GM06990 (cell line): Measurements from ENCODE around the gene ERC1.
A peak's percentile ranks its signal among the peaks of the same experiment; 100 is the strongest.

Experiments
- DNase-seq: peaks from one replicate; pipeline ENCODE4 v3.0.0-alpha.2; 2011; ENCODE audit not compliant: insufficient read length; ENCODE audit errors: extremely low read depth
- H3K27me3 ChIP-seq: replicated peaks from 2 replicates; pipeline ENCODE4 v1.6.0; 2011; ENCODE audit warnings: low read length; ENCODE audit not compliant: control insufficient read depth, insufficient read depth
- H3K36me3 ChIP-seq: 2 replicates; pipeline ENCODE4 v1.5.1; 2011; ENCODE audit warnings: low read length; ENCODE audit not compliant: control insufficient read depth, insufficient read depth
- H3K4me3 ChIP-seq: replicated peaks from 2 replicates; pipeline ENCODE4 v1.5.1; 2011; ENCODE audit warnings: low read depth, mild to moderate bottlenecking, control low read depth, low read length
- TF ChIP-seq, protein P1 (sequence below): IDR thresholded peaks from 2 replicates; pipeline ENCODE4 v1.5.1; 2011; ENCODE audit warnings: low read length, control low read depth, mild to moderate bottlenecking, inconsistent platforms; ENCODE audit not compliant: insufficient read depth, poor library complexity, severe bottlenecking

Gene ERC1

GRCh38 chr12:1277905-1278304, 286.9 kb downstream of the ERC1 start:
- TF ChIP-seq, protein P1, sequence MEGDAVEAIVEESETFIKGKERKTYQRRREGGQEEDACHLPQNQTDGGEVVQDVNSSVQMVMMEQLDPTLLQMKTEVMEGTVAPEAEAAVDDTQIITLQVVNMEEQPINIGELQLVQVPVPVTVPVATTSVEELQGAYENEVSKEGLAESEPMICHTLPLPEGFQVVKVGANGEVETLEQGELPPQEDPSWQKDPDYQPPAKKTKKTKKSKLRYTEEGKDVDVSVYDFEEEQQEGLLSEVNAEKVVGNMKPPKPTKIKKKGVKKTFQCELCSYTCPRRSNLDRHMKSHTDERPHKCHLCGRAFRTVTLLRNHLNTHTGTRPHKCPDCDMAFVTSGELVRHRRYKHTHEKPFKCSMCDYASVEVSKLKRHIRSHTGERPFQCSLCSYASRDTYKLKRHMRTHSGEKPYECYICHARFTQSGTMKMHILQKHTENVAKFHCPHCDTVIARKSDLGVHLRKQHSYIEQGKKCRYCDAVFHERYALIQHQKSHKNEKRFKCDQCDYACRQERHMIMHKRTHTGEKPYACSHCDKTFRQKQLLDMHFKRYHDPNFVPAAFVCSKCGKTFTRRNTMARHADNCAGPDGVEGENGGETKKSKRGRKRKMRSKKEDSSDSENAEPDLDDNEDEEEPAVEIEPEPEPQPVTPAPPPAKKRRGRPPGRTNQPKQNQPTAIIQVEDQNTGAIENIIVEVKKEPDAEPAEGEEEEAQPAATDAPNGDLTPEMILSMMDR: no peak
- peak; percentile 13 for DNase-seq
- Histone ChIP-seq H3K4me3 (no peak overlapping the region), H3K36me3 (no peaks in the 10 kb centered on the region), H3K27me3 (no peaks in the 10 kb centered on the region)

GRCh38 chr12:1279050-1279449, 288.0 kb downstream of the ERC1 start:
- TF ChIP-seq, protein P1: no peak
- H3K36me3 ChIP-seq: no peaks in the 10 kb centered on the region
- no peak overlapping the region for H3K4me3 ChIP-seq
- no peak for DNase-seq
- H3K27me3 ChIP-seq: no peaks in the 10 kb centered on the region

DNA sequence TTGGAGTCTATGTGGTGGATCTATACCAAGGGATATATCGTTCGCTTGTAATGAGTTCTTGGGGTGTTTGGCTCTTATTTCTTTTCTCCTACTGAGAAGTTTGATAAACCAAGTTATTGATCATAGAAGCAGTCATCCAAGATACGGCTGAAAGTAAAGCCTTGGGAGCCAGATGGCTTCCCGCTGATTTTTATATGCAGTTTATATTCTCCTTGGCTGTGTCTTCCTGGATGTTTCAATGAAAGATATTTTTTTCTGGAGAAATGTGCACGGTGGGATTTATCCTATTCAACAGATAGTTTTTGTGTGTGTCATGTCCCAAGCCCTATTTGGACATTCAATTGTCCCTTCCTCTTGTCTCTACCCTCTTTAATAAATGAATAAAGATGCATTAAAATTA, 289.0 kb downstream of the ERC1 start:
- Histone ChIP-seq H3K4me3 (no peak overlapping the region), H3K27me3 (no peaks in the 10 kb centered on the region), H3K36me3 (no peaks in the 10 kb centered on the region)
- no peak for DNase-seq
- TF ChIP-seq, protein P1: no peak

DNA sequence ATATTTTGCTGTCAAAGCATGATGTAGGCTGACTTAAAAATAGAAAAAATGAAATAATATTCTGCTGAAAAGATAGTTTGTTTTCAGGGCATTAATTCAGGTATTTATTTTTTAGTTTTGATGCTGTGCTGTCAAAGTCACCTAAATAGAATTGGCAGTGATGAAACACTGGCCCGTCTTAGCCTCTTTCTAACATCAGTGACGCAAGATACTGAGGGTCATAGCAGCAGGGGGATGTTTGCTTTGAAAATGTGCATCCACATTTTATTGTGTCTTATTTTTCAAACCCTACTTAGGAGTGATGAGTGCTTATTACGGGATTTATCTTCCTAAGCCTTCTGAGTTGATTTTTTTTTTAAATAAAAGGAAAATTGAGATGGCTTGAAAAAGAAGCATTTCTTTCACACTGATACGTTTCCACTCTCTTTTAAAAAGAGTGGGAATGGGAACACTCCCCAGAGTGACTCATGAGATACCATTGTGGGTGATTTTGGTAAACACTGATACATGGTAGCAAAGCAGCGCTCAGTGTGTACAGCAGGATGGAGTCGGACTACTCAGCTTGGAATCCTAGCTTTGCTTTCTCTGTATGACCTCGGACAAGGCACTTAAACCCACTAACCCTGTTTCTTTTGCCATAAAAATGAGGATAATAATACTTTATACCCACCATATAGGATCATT, 290.8 kb downstream of the ERC1 start:
- Histone ChIP-seq H3K4me3 (no peak overlapping the region), H3K36me3 (no peaks in the 10 kb centered on the region), H3K27me3 (no peaks in the 10 kb centered on the region)
- DNase-seq: no peak
- TF ChIP-seq, protein P1: no peak

DNA sequence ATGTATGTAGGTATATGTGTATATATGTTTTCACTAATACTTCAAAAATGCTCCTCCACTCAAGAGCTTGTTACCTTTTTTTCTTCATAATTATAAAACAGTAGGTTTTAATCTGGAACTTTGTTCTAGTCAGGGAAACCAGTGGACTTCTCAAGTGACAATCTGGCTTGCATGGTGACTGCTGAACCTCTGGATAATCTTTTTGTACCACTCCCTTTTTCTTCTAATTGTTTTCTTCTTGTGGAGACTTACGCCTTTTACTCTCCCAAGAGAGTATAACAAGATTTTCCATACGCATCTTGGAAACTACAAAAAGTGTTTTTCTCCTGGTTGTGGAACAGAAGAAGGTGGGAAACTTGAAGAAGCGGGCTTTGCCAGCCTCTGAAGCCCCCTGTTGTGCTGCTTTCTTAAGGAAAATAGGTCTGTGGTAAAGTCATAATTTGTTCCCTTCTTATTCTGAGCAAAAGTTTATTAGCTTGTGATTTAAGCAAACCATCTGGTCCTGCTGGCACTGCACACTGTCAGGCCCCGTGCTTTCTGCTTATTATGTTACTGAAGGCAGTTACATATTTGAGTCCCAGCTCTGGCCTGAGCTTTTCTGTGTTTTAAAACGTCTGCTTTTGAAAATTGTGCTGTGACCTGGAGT, 291.8 kb downstream of the ERC1 start:
- Histone ChIP-seq H3K36me3 (no peaks in the 10 kb centered on the region), H3K4me3 (no peak overlapping the region), H3K27me3 (no peaks in the 10 kb centered on the region)
- DNase-seq: no peak
- TF ChIP-seq, protein P1: no peak
